ENCODE measurements around the gene ZNF699. TPM values are rescaled to one million over a fixed set of nuclear protein-coding genes. Genes with fewer than 3 reads are reported as not detected.

ZNF699 gene
- total and polyA plus RNA-seq, 2 of the 13 experiments (the other 11 are each of a cell fraction or from before 2014, with no cell fraction given): 0.33 to 2.2 TPM

- TF ChIP-seq ZNF414 (CRISPR knock-in tag; IDR thresholded peaks at IDR 0.05) (no peak), SRF (IDR thresholded peaks at IDR 0.05; ENCODE audit: low read depth, low read length) (no peak), GTF3A (CRISPR knock-in tag; conservative IDR thresholded peaks at IDR 0.05) (no peak), SIX1 (CRISPR knock-in tag; IDR thresholded peaks at IDR 0.05; ENCODE audit: borderline replicate concordance) (no peak), WIZ (CRISPR knock-in tag; IDR thresholded peaks at IDR 0.05) (no peak), NR2F2 (IDR thresholded peaks at IDR 0.05; ENCODE audit: borderline replicate concordance, low read depth) (no peak), TP53 (CRISPR knock-in tag; conservative IDR thresholded peaks at IDR 0.05) (no peak), MBD4 (IDR thresholded peaks at IDR 0.05; ENCODE audit: borderline replicate concordance, low read length) (no peak), ISX (CRISPR knock-in tag; conservative IDR thresholded peaks at IDR 0.05) (no peak), GTF2F1 (IDR thresholded peaks at IDR 0.05; ENCODE audit: low read length) (no peak), DPF2 (CRISPR knock-in tag; IDR thresholded peaks at IDR 0.05; ENCODE audit: borderline replicate concordance, low read depth) (no peak), ZNF562 (CRISPR knock-in tag; IDR thresholded peaks at IDR 0.05; ENCODE audit: borderline replicate concordance) (no peak), PHF8 (CRISPR knock-in tag; IDR thresholded peaks at IDR 0.05) (peak; percentile 70), ZFY (CRISPR knock-in tag; IDR thresholded peaks at IDR 0.05) (no peak), ZHX2 (IDR thresholded peaks at IDR 0.05; ENCODE audit: low read depth) (peak; percentile 64; the same call in 1 of the 2 replicates), ZHX2 (CRISPR knock-in tag; IDR thresholded peaks at IDR 0.05; ENCODE audit: borderline replicate concordance) (no peak), ZNF567 (CRISPR knock-in tag; IDR thresholded peaks at IDR 0.05; ENCODE audit: borderline replicate concordance) (no peak)
- TF ChIP-seq, protein P1, sequence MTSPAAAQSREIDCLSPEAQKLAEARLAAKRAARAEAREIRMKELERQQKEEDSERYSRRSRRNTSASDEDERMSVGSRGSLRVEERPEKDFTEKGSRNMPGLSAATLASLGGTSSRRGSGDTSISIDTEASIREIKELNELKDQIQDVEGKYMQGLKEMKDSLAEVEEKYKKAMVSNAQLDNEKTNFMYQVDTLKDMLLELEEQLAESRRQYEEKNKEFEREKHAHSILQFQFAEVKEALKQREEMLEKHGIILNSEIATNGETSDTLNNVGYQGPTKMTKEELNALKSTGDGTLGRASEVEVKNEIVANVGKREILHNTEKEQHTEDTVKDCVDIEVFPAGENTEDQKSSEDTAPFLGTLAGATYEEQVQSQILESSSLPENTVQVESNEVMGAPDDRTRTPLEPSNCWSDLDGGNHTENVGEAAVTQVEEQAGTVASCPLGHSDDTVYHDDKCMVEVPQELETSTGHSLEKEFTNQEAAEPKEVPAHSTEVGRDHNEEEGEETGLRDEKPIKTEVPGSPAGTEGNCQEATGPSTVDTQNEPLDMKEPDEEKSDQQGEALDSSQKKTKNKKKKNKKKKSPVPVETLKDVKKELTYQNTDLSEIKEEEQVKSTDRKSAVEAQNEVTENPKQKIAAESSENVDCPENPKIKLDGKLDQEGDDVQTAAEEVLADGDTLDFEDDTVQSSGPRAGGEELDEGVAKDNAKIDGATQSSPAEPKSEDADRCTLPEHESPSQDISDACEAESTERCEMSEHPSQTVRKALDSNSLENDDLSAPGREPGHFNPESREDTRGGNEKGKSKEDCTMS (CRISPR knock-in tag; conservative IDR thresholded peaks at IDR 0.05): no peak
- TF ChIP-seq, protein P2, sequence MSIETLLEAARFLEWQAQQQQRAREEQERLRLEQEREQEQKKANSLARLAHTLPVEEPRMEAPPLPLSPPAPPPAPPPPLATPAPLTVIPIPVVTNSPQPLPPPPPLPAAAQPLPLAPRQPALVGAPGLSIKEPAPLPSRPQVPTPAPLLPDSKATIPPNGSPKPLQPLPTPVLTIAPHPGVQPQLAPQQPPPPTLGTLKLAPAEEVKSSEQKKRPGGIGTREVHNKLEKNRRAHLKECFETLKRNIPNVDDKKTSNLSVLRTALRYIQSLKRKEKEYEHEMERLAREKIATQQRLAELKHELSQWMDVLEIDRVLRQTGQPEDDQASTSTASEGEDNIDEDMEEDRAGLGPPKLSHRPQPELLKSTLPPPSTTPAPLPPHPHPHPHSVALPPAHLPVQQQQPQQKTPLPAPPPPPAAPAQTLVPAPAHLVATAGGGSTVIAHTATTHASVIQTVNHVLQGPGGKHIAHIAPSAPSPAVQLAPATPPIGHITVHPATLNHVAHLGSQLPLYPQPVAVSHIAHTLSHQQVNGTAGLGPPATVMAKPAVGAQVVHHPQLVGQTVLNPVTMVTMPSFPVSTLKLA (IDR thresholded peaks at IDR 0.05): no peak
- TF ChIP-seq, protein P3, sequence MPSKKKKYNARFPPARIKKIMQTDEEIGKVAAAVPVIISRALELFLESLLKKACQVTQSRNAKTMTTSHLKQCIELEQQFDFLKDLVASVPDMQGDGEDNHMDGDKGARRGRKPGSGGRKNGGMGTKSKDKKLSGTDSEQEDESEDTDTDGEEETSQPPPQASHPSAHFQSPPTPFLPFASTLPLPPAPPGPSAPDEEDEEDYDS (CRISPR knock-in tag; IDR thresholded peaks at IDR 0.05): 0 out of 2 replicates have a peak, but pooled peaks have one; percentile 26
These were observed 14.4 kb upstream of the ZNF699 start, which contains the start of gene ZNF559 (continued) for GRCh38 chr19:9323919-9324583.
